Measurements from ENCODE around the gene DBP.

DBP gene

GRCh38 chr19:48617146-48617937 lies 19.8 kb downstream of the DBP start:
- no peak for DNase-seq (ENCODE audit: extremely low read depth, low read depth)
- no peak for TF ChIP-seq CTCF (IDR thresholded peaks at IDR 0.05; ENCODE audit: low read depth, low read length)

GRCh38 chr19:48616491-48617056 lies 20.6 kb downstream of the DBP start:
- DNase-seq (ENCODE audit: extremely low read depth, low read depth), result no peak
- TF ChIP-seq CTCF (IDR thresholded peaks at IDR 0.05; ENCODE audit: low read depth, low read length), result no peak

- TF ChIP-seq CTCF (IDR thresholded peaks at IDR 0.05; ENCODE audit: low read depth, low read length), result no peak
- DNase-seq (ENCODE audit: extremely low read depth, low read depth), result no peak
These were observed 21.1 kb downstream of the DBP start for GRCh38 chr19:48616041-48616436.

GRCh38 chr19:48615231-48616040 lies 21.7 kb downstream of the DBP start:
- no peak for TF ChIP-seq CTCF (IDR thresholded peaks at IDR 0.05; ENCODE audit: low read depth, low read length)
- no peak for DNase-seq (ENCODE audit: extremely low read depth, low read depth)

GRCh38 chr19:48614436-48615230 lies 22.5 kb downstream of the DBP start, which contains the start of gene FAM83E:
Gene FAM83E (minus strand): TSS chr19:48615076. CDS start chr19:48613372, 1,704 bp downstream.
- no peak for DNase-seq (ENCODE audit: extremely low read depth, low read depth)

More at GRCh38 chr19:48614436-48615230, 22.5 kb downstream of the DBP start, which contains the start of gene FAM83E:
- no peak for TF ChIP-seq CTCF (IDR thresholded peaks at IDR 0.05; ENCODE audit: low read depth, low read length)

All from AG09319 (cell line).